Activated T-cell treated with anti-CD3 and anti-CD28 coated beads, Interleukin-2, amount 50 U/mL, for 72 hours (primary cell): ENCODE results near the gene FBRS. TPM values are rescaled to one million over a fixed set of nuclear protein-coding genes. Genes with fewer than 3 reads are reported as not detected.
A peak's percentile ranks its signal among the peaks of the same experiment; 100 is the strongest.
"Not testable (repeated sequence)": the region's sequence is repeated elsewhere in the genome, so short reads cannot be mapped to it uniquely, and the experiment has no call there.

Experiments
- ATAC-seq, 2 donors: fragments of 150-1000 bp; cut with Tn5 transposase; replicated peaks in 1 of 2; 2 replicates each; pipeline ENCODE4 v1.10.0; 2021; ENCODE audit warnings: moderate library complexity in 2 of 2, mild to moderate bottlenecking in 1 of 2
- DNase-seq, 2 donors: peaks; one replicate each; pipeline ENCODE4 v3.0.0; 2021 to 2022; ENCODE audit warnings: mixed read lengths in 1 of 2
- H3K27ac Mint-ChIP-seq: one replicate; pipeline ENCODE4 v1.8.0; 2022; ENCODE audit warnings: mild to moderate bottlenecking, moderate library complexity, mixed read lengths
- H3K27me3 Mint-ChIP-seq: one replicate; pipeline ENCODE4 v1.8.0; 2022; ENCODE audit warnings: low read depth, mixed read lengths
- H3K36me3 Mint-ChIP-seq, 2 donors: one replicate each; pipeline ENCODE4 v1.8.0; 2022; ENCODE audit warnings: mixed read lengths in 2 of 2, mild to moderate bottlenecking in 1 of 2; ENCODE audit not compliant: insufficient read depth in 2 of 2
- H3K4me1 Mint-ChIP-seq: one replicate; pipeline ENCODE4 v1.8.0; 2022; ENCODE audit warnings: low read depth, mixed read lengths
- H3K4me3 Mint-ChIP-seq, 2 donors: one replicate each; pipeline ENCODE4 v1.8.0; 2022; ENCODE audit warnings: mild to moderate bottlenecking in 2 of 2, mixed read lengths in 2 of 2, moderate library complexity in 2 of 2
- H3K9me3 Mint-ChIP-seq, 2 donors: one replicate each; pipeline ENCODE4 v1.8.0; 2022; ENCODE audit warnings: mixed read lengths in 2 of 2
- total RNA-seq, 2 donors: library from RNA; stranded (reverse); gene quantifications; one replicate each; pipeline ENCODE4 v1.2.3, GENCODE V29; 2022

The FBRS gene
- total RNA-seq, 2 donors from 2014 or later = 170 to 185 TPM

GRCh38 chr16:30628628-30629540 lies 29.3 kb upstream of the FBRS start:
- ATAC-seq = peak; percentile 92 to 94
- peak overlapping the region; percentile 74 to 81 for H3K4me3 Mint-ChIP-seq
- peak overlapping the region; percentile 89 for H3K27ac Mint-ChIP-seq
- peak; percentile 89 to 90 for DNase-seq
- H3K4me1 Mint-ChIP-seq = peaks cover 13% of the 10 kb centered on the region
- no peaks in the 10 kb centered on the region for H3K27me3 Mint-ChIP-seq
- no peaks in the 10 kb centered on the region for H3K36me3 Mint-ChIP-seq
- H3K9me3 Mint-ChIP-seq = no peaks in the 10 kb centered on the region

DNA sequence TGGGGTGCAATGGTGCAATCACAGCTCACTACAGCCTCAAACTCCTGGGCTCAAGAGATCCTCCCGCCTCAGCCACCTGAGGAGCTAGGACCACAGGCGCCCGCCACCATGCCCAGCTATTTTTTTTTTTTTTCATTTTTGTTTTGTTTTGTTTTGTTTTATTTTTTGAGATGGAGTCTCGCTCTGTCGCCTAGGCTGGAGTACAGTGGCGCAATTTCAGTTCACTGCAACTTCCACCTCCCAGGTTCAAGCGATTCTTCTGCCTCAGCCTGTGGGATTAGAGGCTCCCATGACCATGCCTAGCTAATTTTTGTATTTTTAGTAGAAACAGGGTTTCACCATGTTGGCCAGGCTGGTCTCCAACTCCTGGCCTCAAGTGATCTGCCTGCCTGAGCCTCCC lies 25.8 kb upstream of the FBRS start:
- H3K4me1 Mint-ChIP-seq = peaks cover 31% of the 10 kb centered on the region
- not testable (repeated sequence) for H3K9me3 Mint-ChIP-seq, ATAC-seq, H3K27me3 Mint-ChIP-seq, DNase-seq, H3K27ac Mint-ChIP-seq, H3K36me3 Mint-ChIP-seq
- H3K4me3 Mint-ChIP-seq = peak overlapping the region in 1 of 2 donors; percentile 42

GRCh38 chr16:30633526-30633925 lies 24.7 kb upstream of the FBRS start:
- H3K27ac Mint-ChIP-seq = peak overlapping the region; percentile 86
- no peak for DNase-seq
- no peaks in the 10 kb centered on the region for H3K27me3 Mint-ChIP-seq
- ATAC-seq = no peak
- peak overlapping the region; percentile 86 to 88 for H3K4me3 Mint-ChIP-seq
- no peaks in the 10 kb centered on the region for H3K9me3 Mint-ChIP-seq
- peaks cover 30% of the 10 kb centered on the region for H3K4me1 Mint-ChIP-seq
- peaks cover 0 to 1% of the 10 kb centered on the region in 2 donors for H3K36me3 Mint-ChIP-seq

DNA sequence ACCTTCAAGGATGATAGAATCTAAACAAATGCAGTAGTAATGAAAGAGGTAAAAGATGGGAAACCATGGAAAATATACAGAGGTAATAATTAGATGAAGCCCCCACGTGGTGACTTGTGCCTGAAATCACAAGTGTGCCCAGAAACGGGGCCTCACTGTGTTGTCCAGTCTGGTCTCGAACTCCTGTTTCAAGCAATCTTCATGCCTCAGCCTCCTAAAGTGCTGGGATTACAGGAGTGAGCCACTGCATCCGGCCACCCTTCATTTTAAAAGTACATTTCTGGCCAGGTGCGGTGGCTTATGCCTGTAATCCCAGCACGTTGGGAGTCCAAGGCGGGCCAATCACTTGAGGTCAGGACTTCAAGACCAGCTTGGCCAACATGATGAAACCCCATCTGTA lies 21.6 kb upstream of the FBRS start:
- H3K9me3 Mint-ChIP-seq = no peaks in the 10 kb centered on the region
- DNase-seq (no peak), ATAC-seq (no peak)
- H3K4me3 Mint-ChIP-seq = no peak overlapping the region
- no peaks in the 10 kb centered on the region for H3K27me3 Mint-ChIP-seq
- H3K27ac Mint-ChIP-seq = no peak overlapping the region
- H3K36me3 Mint-ChIP-seq = peaks cover 0 to 1% of the 10 kb centered on the region in 2 donors
- peaks cover 18% of the 10 kb centered on the region for H3K4me1 Mint-ChIP-seq

- not testable (repeated sequence) for DNase-seq, H3K4me3 Mint-ChIP-seq, H3K27ac Mint-ChIP-seq, H3K36me3 Mint-ChIP-seq, H3K9me3 Mint-ChIP-seq, H3K27me3 Mint-ChIP-seq, ATAC-seq
- H3K4me1 Mint-ChIP-seq = peaks cover 18% of the 10 kb centered on the region
Observed at GRCh38 chr16:30637139-30637538, 21.1 kb upstream of the FBRS start.

GRCh38 chr16:30637944-30638343 lies 20.3 kb upstream of the FBRS start:
- no peaks in the 10 kb centered on the region for H3K27me3 Mint-ChIP-seq
- peaks cover 0 to 1% of the 10 kb centered on the region in 2 donors for H3K36me3 Mint-ChIP-seq
- DNase-seq (no peak), ATAC-seq (no peak)
- no peaks in the 10 kb centered on the region for H3K9me3 Mint-ChIP-seq
- H3K4me3 Mint-ChIP-seq = no peak overlapping the region
- peaks cover 18% of the 10 kb centered on the region for H3K4me1 Mint-ChIP-seq
- H3K27ac Mint-ChIP-seq = no peak overlapping the region

DNA sequence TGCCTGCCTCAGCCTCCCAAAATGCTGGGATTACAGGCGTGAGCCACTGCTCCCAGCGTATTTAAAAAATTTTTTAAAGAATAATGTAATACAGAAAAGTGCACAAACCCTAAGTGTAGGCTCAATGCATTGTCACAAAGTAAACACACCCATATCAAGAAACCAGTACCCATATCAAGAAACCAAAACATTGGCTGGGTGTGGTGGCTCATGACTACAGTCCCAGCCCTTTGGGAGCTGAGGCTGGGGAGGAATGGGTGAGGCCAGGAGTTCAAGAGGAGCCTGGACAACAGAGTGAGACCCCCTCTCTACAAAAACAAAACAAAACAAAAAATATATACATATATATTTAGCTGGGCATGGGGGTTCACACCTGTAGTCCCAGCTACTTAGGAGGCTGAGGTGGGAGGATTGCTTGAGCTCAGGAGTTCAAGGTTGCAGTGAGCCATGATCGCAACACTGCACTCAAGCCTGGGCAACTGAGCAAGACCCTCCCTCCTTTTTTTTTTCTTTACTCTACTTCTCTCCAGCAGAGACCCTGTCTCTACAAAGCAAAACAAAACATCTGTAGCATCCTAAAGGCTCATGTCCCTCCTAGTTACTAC lies 16.8 kb upstream of the FBRS start:
- Mint-ChIP-seq H3K36me3 (no peaks in the 10 kb centered on the region), H3K9me3 (no peaks in the 10 kb centered on the region), H3K4me1 (peaks cover 2% of the 10 kb centered on the region), H3K27ac (no peak overlapping the region), H3K27me3 (no peaks in the 10 kb centered on the region), H3K4me3 (no peak overlapping the region)
- DNase-seq = no peak
- no peak for ATAC-seq

GRCh38 chr16:30644334-30644830 lies 13.8 kb upstream of the FBRS start:
- Mint-ChIP-seq H3K27ac (no peak overlapping the region), H3K9me3 (no peaks in the 10 kb centered on the region), H3K4me1 (no peaks in the 10 kb centered on the region), H3K4me3 (no peak overlapping the region), H3K36me3 (no peaks in the 10 kb centered on the region), H3K27me3 (no peaks in the 10 kb centered on the region)
- DNase-seq (no peak), ATAC-seq (no peak)

- no peaks in the 10 kb centered on the region for H3K9me3 Mint-ChIP-seq
- DNase-seq (no peak), ATAC-seq (no peak)
- peaks cover 8% of the 10 kb centered on the region for H3K4me1 Mint-ChIP-seq
- peaks cover 0 to 4% of the 10 kb centered on the region in 2 donors for H3K36me3 Mint-ChIP-seq
- H3K4me3 Mint-ChIP-seq = no peak overlapping the region
- no peak overlapping the region for H3K27ac Mint-ChIP-seq
- H3K27me3 Mint-ChIP-seq = no peaks in the 10 kb centered on the region
Observed at GRCh38 chr16:30645727-30646126, 12.5 kb upstream of the FBRS start.

DNA sequence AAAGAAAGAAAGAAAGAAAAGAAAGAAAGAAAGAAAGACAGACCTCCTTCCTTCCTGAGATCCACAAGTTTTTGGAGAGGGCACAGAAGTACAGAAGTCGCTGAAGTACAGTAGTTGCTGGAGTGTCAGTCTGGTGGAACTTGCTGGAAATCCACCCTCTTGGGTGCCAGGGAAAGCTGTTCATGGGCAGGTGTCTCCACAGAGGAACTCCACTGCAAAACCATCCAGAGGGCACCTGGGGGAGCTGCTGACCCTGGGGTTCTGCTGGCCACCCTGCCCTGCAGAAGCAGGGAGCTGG lies 11.0 kb upstream of the FBRS start:
- H3K4me3 Mint-ChIP-seq = no peak overlapping the region
- DNase-seq (no peak), ATAC-seq (no peak)
- peaks cover 4 to 5% of the 10 kb centered on the region in 2 donors for H3K36me3 Mint-ChIP-seq
- H3K4me1 Mint-ChIP-seq = peaks cover 15% of the 10 kb centered on the region
- no peaks in the 10 kb centered on the region for H3K9me3 Mint-ChIP-seq
- no peak overlapping the region for H3K27ac Mint-ChIP-seq
- H3K27me3 Mint-ChIP-seq = no peaks in the 10 kb centered on the region

DNA sequence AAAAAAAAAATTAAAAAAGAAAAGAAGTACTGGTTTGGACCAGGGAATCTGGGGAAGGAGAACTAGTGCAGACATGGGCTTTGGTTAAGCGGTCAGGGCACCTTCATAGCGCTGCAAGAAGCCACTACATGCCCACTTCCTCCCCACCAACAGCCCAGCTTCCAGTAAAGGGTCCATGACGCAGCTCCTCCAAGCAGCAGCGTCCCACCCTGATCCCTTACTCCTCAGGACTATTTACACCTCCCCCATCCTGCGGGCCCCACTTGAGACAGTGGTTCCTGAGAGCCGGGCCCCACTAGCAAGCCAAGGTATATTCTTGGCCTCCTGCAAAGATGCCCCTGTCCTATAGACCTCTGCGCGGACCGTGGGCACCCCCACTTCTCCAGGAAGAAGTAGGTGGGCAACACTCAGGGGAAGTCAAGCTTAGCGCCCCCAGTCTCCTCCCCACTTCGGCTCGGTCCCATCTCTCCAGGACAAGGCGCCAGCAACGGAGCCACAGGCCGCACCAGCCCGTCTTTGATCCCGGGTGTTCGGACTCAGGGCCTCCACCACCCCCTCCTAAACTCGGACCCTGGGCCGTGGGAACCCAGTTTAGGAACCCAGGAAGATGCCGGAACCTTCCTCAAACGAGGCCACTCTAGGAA lies 8.4 kb upstream of the FBRS start:
- DNase-seq (peak; percentile 50 to 52), ATAC-seq (no peak)
- Mint-ChIP-seq H3K9me3 (no peaks in the 10 kb centered on the region), H3K4me3 (peak overlapping the region; percentile 93), H3K27me3 (no peaks in the 10 kb centered on the region), H3K27ac (peak overlapping the region; percentile 100), H3K4me1 (peaks cover 24% of the 10 kb centered on the region), H3K36me3 (peaks cover 12 to 17% of the 10 kb centered on the region in 2 donors)

- peak within 1 kb of the TSS; percentile 100 for H3K27ac Mint-ChIP-seq
- DNase-seq (peak; percentile 98 to 99), ATAC-seq (peak; percentile 83 to 85)
- H3K27me3 Mint-ChIP-seq = no peaks in the 10 kb centered on the region
- H3K4me1 Mint-ChIP-seq = peaks cover 29% of the 10 kb centered on the region
- H3K36me3 Mint-ChIP-seq = peaks cover 14 to 18% of the 10 kb centered on the region in 2 donors
- H3K4me3 Mint-ChIP-seq = peak within 1 kb of the TSS; percentile 93
- H3K9me3 Mint-ChIP-seq = no peaks in the 10 kb centered on the region
Observed at GRCh38 chr16:30650369-30651123, 7.7 kb upstream of the FBRS start, which contains the start of gene PRR14. PRR14 (plus strand) TSS chr16:30650960; CDS start chr16:30651646, 686 bp downstream.
